Fibroblast of villous mesenchyme (primary cell): ENCODE results near the gene TP53I3. TPM values are rescaled to one million over a fixed set of nuclear protein-coding genes. Genes with fewer than 3 reads are reported as not detected.

Experiments
- DNase-seq: peaks from one replicate; pipeline ENCODE4 v3.0.0-alpha.2; 2010; ENCODE audit warnings: low read depth
- H3K4me3 ChIP-seq: 2 replicates; pipeline ENCODE4 v1.5.1; 2011; ENCODE audit warnings: low read depth, mild to moderate bottlenecking, low read length
- CTCF ChIP-seq: IDR thresholded peaks from 2 replicates; pipeline ENCODE4 v1.5.1; 2012; ENCODE audit warnings: low read depth, mild to moderate bottlenecking, low read length; ENCODE audit not compliant: insufficient read depth
- total RNA-seq: library from RNA; depleted of rRNA; stranded (reverse); fragments of >200 nt; gene quantifications from 2 replicates; pipeline ENCODE4 v1.2.3, GENCODE V29; 2012

The TP53I3 gene
- total RNA-seq = 66.9 and 79.9 TPM in 2 replicates

GRCh38 chr2:24084386-24085199, at the start of gene TP53I3:
TSS of gene TP53I3 (minus strand) at chr2:24084834. CDS start at chr2:24084326, 508 bp downstream.
- TF ChIP-seq CTCF = peak; percentile 89

GRCh38 chr2:24132543-24132942, 47.9 kb upstream of the TP53I3 start:
- TF ChIP-seq CTCF = no peak
- no peak for DNase-seq
- H3K4me3 ChIP-seq = no peak overlapping the region

More at GRCh38 chr2:24084386-24085199, at the start of gene TP53I3:
- DNase-seq = peak; percentile 89
- H3K4me3 ChIP-seq = peak within 1 kb of the TSS; percentile 71

- DNase-seq = no peak
- no peak overlapping the region for H3K4me3 ChIP-seq
- no peak for TF ChIP-seq CTCF
These were observed 41.3 kb upstream of the TP53I3 start for GRCh38 chr2:24125956-24126355.

- DNase-seq = no peak
- no peak for TF ChIP-seq CTCF
These were observed 39.4 kb upstream of the TP53I3 start for GRCh38 chr2:24123922-24124580.

GRCh38 chr2:24123195-24123921, 38.7 kb upstream of the TP53I3 start, which contains the start of the genes FAM228B and PFN4:
TSS of gene FAM228B (plus strand) at chr2:24123469. CDS start at chr2:24124362, 893 bp downstream.
TSS of gene PFN4 (minus strand) at chr2:24123334. CDS start at chr2:24122535, 799 bp downstream.
- DNase-seq = peak; percentile 85
- no peak for TF ChIP-seq CTCF
- peak within 1 kb of the TSS; percentile 89 for H3K4me3 ChIP-seq

More at GRCh38 chr2:24123922-24124580, 39.4 kb upstream of the TP53I3 start:
- peak overlapping the region; percentile 89 for H3K4me3 ChIP-seq

- TF ChIP-seq CTCF = no peak
- peak; percentile 10 for DNase-seq
- peak overlapping the region; percentile 89 for H3K4me3 ChIP-seq
These were observed 37.9 kb upstream of the TP53I3 start for GRCh38 chr2:24122366-24123194.
